Left colon (tissue), 2 donors: ENCODE data around the gene OR5K3. TPM values are rescaled to one million over a fixed set of nuclear protein-coding genes. Genes with fewer than 3 reads are reported as not detected.

Experiments
- ATAC-seq: fragments of 200-7000 bp; cut with Tn5 transposase; one replicate; pipeline ENCODE4 v1.9.1; 2020; ENCODE audit warnings: mild to moderate bottlenecking, moderate library complexity
- DNase-seq, 2 donors: peaks; one replicate each; pipeline ENCODE4 v3.0.0-alpha.2; 2020
- intact Hi-C, 2 donors: fragments of 100-400 bp; cut with DNase I in 1 of 2; cut with micrococcal nuclease in 1 of 2; formaldehyde crosslinking; loops; one replicate each; pipeline versions ENCODE4 v1.11.2 to v1.14.0; 2022; cut with DNase I, micrococcal nuclease
- total RNA-seq, 2 donors: library from RNA; stranded (reverse); fragmentation: NEBNext Ultra II Directional; extraction: Animal tissue kit (Norgen Biotek cat#: 25700); gene quantifications; one replicate each; pipeline ENCODE4 v1.2.1, GENCODE V29; 2021
- donor health status: DM: no; HTN: no; CAD: no.
- donor health status: DM: yes; HTN: yes; CAD: no.

OR5K3 gene
- total RNA-seq, 2 donors from 2014 or later, result not detected

DNA sequence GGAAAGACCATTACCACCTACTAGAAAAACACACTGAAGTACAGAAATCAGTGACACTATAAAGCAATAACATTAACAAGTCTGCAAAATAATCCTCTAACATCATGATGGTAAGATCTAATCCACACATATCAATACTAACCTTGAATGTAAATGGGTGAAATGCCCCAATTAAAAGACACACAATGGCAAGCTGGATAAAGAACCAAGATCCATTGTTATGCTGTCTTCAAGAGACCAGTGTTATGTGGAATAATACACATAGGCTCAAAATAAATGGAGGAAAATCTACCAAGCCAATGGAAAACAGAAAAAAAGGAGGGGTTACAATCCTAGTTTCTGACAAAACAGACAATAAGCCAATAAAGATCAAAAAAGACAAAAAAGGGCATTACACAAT, 13.5 kb downstream of the OR5K3 start:
- no peak for ATAC-seq
- DNase-seq, result no peak
- intact Hi-C loops, result no loop called here

DNA sequence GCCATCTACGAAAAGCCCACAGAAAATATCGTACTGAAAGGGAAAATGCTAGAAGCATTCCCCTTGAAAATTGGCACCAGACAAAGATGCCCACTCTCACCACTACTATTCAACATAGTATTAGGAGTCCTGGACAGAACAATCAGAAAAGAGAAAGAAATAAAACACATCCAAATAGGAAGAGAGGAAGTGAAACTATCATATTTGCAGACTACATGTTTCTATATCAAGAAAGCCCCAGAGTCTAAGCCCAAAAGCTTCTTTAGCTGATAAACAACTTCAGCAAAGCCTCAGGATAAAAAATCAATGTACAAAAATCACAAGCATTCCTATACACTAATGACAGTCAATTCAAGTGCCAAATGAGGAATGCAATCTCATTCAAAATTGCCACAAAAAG, 15.6 kb downstream of the OR5K3 start:
- no peak for DNase-seq
- intact Hi-C loops, result no loop called here
- ATAC-seq, result no peak

GRCh38 chr3:98432575-98432974, 42.1 kb downstream of the OR5K3 start:
- no peak for ATAC-seq
- intact Hi-C loops, result no loop called here
- no peak for DNase-seq

GRCh38 chr3:98433764-98434163, 43.3 kb downstream of the OR5K3 start:
- intact Hi-C loops, result no loop called here
- DNase-seq (no peak), ATAC-seq (no peak)

- DNase-seq (no peak), ATAC-seq (no peak)
- intact Hi-C loops, result no loop called here
Observed at GRCh38 chr3:98434412-98434811, 43.9 kb downstream of the OR5K3 start.

DNA sequence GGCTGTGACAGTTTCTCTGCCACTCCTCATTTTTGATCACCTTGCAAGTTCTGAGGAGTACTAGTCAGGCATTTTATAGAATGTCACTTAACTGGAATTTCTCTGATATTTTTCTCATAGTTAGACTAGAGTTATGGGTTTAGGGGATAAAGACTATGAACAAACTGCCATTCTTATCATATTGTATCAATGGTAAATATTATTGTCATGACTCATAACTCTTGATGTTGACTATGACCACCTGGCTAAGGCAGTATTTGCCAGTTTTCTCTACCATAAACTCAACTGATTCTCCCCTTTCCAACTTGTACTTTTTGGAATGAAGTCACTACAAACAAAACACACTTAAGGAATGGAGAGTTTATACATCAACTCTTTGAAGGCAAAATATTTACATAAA, 49.8 kb downstream of the OR5K3 start:
- ATAC-seq, result no peak
- intact Hi-C loops, result no loop called here
- no peak for DNase-seq

Other genes starting within 250 kb of the OR5K3 start
- gene OR5H14, start 243.2 kb upstream of the OR5K3 start, total RNA-seq, result not detected
- not detected for gene OR5H15, start 224.0 kb upstream of the OR5K3 start, total RNA-seq
- not detected for gene OR5H6, start 126.4 kb upstream of the OR5K3 start, total RNA-seq
- not detected for gene OR5H2, start 108.2 kb upstream of the OR5K3 start, total RNA-seq
- not detected for gene OR5K4, start 36.8 kb upstream of the OR5K3 start, total RNA-seq
- not detected for gene OR5K1, start 72.5 kb downstream of the OR5K3 start, total RNA-seq
- not detected for gene OR5K2, start 107.0 kb downstream of the OR5K3 start, total RNA-seq
- 10 to 100 TPM; 47.5 to 70.9 TPM for gene CLDND1, start 132.2 kb downstream of the OR5K3 start, total RNA-seq
- 1 to 10 TPM; 2.4 to 6.1 TPM for gene GPR15, start 141.3 kb downstream of the OR5K3 start, total RNA-seq
- gene CPOX, start 202.9 kb downstream of the OR5K3 start, total RNA-seq, result 10 to 100 TPM; 15.6 to 16.3 TPM